Adipocyte (in vitro differentiated cells): ENCODE measurements around the gene NIN.
A peak's percentile ranks its signal among the peaks of the same experiment; 100 is the strongest.

Experiments used
- DNase-seq: peaks from one replicate; pipeline ENCODE4 v3.0.0-alpha.2; 2015; ENCODE audit warnings: low read depth
- H3K27me3 ChIP-seq: replicated peaks from 2 replicates; pipeline ENCODE4 v1.7.0; 2013; ENCODE audit warnings: mild to moderate bottlenecking, low read length, moderate library complexity; ENCODE audit not compliant: control insufficient read depth, insufficient read depth
- H3K36me3 ChIP-seq: 2 replicates; pipeline ENCODE4 v1.7.0; 2013; ENCODE audit warnings: low read length, mild to moderate bottlenecking, moderate library complexity; ENCODE audit not compliant: control insufficient read depth, insufficient read depth, severe bottlenecking
- H3K4me1 ChIP-seq: 2 replicates; pipeline ENCODE4 v1.7.0; 2013; ENCODE audit warnings: mild to moderate bottlenecking, low read length, moderate library complexity; ENCODE audit not compliant: control insufficient read depth, insufficient read depth
- H3K4me3 ChIP-seq: 2 replicates; pipeline ENCODE4 v1.7.0; 2013; ENCODE audit warnings: mild to moderate bottlenecking, low read length, moderate library complexity
- H3K9ac ChIP-seq: 2 replicates; pipeline ENCODE4 v1.7.0; 2013; ENCODE audit warnings: mild to moderate bottlenecking, low read length, moderate library complexity
- H3K9me3 ChIP-seq: 2 replicates; pipeline ENCODE4 v1.7.0; 2013; ENCODE audit warnings: mild to moderate bottlenecking, low read length, moderate library complexity; ENCODE audit not compliant: control insufficient read depth

Gene NIN

DNA sequence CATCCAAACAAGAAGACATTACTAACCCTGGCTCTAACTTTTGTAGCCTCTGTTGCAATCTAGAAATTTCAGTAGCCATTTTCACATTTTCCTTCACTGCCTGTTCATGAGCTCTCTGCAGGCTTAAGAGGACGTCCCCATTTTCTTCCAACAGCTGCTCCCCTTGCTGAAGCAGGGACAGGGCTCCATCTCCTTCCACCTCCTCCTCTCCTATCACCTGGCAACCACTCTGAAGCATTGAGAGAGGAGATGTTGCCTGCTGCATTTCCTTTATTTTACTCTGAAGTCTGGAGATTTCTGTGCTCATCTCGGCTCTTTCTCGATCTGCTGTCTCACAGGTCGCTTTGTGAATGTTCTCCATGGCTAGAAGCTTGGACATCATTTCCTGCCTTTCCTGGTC, 73.3 kb downstream of the NIN start:
- no peak overlapping the region for H3K9ac ChIP-seq
- no peaks in the 10 kb centered on the region for H3K27me3 ChIP-seq
- peaks cover 43% of the 10 kb centered on the region for H3K36me3 ChIP-seq
- peaks cover 42% of the 10 kb centered on the region for H3K4me1 ChIP-seq
- DNase-seq = no peak
- no peaks in the 10 kb centered on the region for H3K9me3 ChIP-seq
- H3K4me3 ChIP-seq = no peak overlapping the region

GRCh38 chr14:50756300-50756699, 74.7 kb downstream of the NIN start:
- DNase-seq = no peak
- Histone ChIP-seq H3K4me1 (peaks cover 35% of the 10 kb centered on the region), H3K9ac (no peak overlapping the region), H3K9me3 (no peaks in the 10 kb centered on the region), H3K27me3 (no peaks in the 10 kb centered on the region), H3K36me3 (peaks cover 47% of the 10 kb centered on the region), H3K4me3 (no peak overlapping the region)

DNA sequence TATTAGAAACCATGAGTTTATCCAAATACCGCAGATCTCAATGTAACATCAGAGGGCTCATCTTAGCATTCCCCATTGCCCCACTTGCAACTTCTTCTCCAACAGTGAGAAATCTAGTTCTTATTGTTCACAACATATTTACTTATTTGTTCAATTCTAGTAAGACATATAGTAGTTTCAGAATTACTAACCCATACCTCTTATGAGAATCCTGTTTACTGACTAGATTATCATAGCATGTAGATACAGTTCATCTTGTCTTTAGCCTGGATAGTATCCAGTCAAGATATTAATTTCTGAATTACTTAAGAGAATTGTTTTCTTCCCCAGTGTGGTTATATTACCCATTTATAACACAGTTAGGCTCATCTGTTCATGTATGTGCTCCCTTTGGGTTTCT, 80.6 kb downstream of the NIN start:
- H3K9me3 ChIP-seq = no peaks in the 10 kb centered on the region
- H3K27me3 ChIP-seq = no peaks in the 10 kb centered on the region
- H3K4me1 ChIP-seq = peaks cover 8% of the 10 kb centered on the region
- no peak overlapping the region for H3K9ac ChIP-seq
- H3K4me3 ChIP-seq = no peak overlapping the region
- no peak for DNase-seq
- H3K36me3 ChIP-seq = peaks cover 53% of the 10 kb centered on the region

- Histone ChIP-seq H3K36me3 (peaks cover 44% of the 10 kb centered on the region), H3K27me3 (no peaks in the 10 kb centered on the region)
Measured at GRCh38 chr14:50745401-50746058, 85.4 kb downstream of the NIN start.

GRCh38 chr14:50744231-50744630, 86.7 kb downstream of the NIN start:
- H3K27me3 ChIP-seq = no peaks in the 10 kb centered on the region
- H3K4me3 ChIP-seq = no peak overlapping the region
- peaks cover 16% of the 10 kb centered on the region for H3K4me1 ChIP-seq
- H3K9ac ChIP-seq = no peak overlapping the region
- H3K36me3 ChIP-seq = peaks cover 44% of the 10 kb centered on the region
- no peak for DNase-seq
- no peaks in the 10 kb centered on the region for H3K9me3 ChIP-seq

More at GRCh38 chr14:50745401-50746058, 85.4 kb downstream of the NIN start:
- Histone ChIP-seq H3K9me3 (no peaks in the 10 kb centered on the region), H3K9ac (no peak overlapping the region), H3K4me1 (peaks cover 8% of the 10 kb centered on the region), H3K4me3 (no peak overlapping the region)
- DNase-seq = no peak

DNA sequence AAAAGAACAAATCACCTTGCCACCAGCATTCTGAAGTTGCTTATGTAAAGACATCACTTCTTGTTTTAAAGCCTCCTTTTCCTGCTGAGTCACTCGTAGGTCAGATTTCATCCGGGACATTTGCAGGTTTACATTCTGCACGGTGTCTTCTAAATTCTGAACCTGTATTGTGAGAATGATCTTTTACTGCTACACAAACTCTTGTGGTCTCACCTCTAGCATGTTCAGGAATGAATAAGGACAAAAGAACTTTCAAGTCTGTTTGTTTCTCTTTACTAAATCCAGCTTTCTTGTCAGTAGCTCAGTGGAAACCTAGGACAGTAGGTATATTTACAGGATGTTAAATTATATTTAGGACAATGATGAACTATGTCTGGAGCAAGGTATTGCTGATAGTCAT, 89.4 kb downstream of the NIN start:
- H3K4me3 ChIP-seq = no peak overlapping the region
- H3K9me3 ChIP-seq = no peaks in the 10 kb centered on the region
- peaks cover 16% of the 10 kb centered on the region for H3K4me1 ChIP-seq
- no peak overlapping the region for H3K9ac ChIP-seq
- H3K27me3 ChIP-seq = no peaks in the 10 kb centered on the region
- DNase-seq = peak; percentile 55
- H3K36me3 ChIP-seq = peaks cover 48% of the 10 kb centered on the region

DNA sequence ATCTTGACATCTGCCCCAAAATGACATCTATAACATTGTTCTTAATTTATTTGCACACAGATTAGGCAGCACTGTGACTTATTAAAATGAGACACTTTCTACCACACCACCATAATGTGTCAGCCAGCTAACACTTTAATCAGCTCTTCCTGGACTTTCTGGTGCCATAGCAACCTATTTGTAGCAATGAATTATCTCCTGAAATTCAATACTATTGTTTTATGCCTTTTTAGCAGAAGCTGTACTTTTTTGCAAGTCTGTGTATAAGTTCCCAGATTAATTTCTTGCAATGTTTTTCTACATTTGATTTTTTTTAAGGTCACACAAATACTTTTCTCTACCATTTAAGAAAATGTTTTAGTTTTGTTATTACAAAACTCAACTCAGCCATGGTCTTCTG, 90.1 kb downstream of the NIN start:
- Histone ChIP-seq H3K9ac (no peak overlapping the region), H3K4me1 (peaks cover 16% of the 10 kb centered on the region), H3K36me3 (peaks cover 41% of the 10 kb centered on the region), H3K4me3 (no peak overlapping the region), H3K27me3 (no peaks in the 10 kb centered on the region), H3K9me3 (no peaks in the 10 kb centered on the region)
- DNase-seq = peak; percentile 56

DNA sequence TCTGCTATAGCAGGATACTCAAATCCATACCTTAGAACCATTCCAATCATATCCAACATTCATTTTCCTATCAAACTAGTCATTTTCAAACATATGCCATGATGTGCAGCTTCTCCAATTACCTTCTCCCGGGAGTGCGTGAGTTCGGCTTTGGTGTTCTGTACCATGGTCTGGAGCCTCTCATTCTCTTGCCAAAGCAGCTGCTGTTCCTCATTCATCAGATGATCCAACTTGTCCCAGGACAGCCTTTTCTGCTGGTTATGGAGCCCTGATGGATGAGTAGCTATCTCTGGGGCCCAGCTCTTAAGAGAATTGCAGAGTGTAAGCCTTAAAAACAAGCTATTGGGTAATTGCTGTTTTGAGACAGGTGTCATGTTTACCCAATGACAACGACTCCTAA, 91.8 kb downstream of the NIN start:
- H3K9ac ChIP-seq = no peak overlapping the region
- no peak for DNase-seq
- H3K4me1 ChIP-seq = peaks cover 16% of the 10 kb centered on the region
- no peaks in the 10 kb centered on the region for H3K27me3 ChIP-seq
- H3K36me3 ChIP-seq = peaks cover 47% of the 10 kb centered on the region
- H3K4me3 ChIP-seq = no peak overlapping the region
- no peaks in the 10 kb centered on the region for H3K9me3 ChIP-seq

GRCh38 chr14:50736932-50737419, 94.0 kb downstream of the NIN start:
- Histone ChIP-seq H3K9ac (no peak overlapping the region), H3K27me3 (no peaks in the 10 kb centered on the region), H3K4me1 (peaks cover 16% of the 10 kb centered on the region), H3K36me3 (peaks cover 37% of the 10 kb centered on the region), H3K4me3 (no peak overlapping the region), H3K9me3 (no peaks in the 10 kb centered on the region)
- no peak for DNase-seq

DNA sequence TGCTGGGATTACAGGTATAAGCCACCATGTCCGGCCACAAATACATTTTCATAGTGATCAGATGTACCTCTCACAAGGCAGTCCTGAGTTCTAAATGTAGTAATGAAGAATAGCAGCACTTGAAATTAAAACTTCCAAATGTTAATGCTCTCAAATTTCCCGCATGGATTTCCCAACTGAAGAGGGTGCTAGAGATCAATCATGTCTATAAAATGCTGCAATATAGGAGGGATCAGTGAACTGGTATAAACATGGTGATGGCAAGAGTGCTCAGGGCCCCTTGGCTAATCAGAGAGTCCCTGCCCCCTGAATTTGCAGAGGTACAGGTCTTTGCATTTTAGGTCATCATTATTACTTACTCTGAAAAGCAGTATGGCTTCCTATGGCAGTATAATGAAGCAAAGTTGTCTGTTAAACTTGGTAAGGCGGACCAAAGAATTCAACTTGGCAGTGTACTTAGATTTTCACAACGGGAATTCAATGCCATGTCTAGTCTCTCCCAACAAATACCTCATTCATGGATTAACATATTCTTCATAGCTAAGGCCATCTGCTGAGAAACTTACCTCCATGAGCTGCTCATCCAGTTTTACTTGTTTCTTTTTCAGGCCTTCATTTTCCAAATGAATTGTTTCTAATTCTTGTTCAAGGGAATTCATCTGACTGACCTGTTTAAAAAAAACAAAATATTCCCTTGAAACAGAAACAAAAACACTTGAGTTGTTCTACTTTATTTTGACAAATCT, 95.8 kb downstream of the NIN start:
- H3K4me1 ChIP-seq = peaks cover 8% of the 10 kb centered on the region
- no peak for DNase-seq
- peaks cover 38% of the 10 kb centered on the region for H3K36me3 ChIP-seq
- no peak overlapping the region for H3K4me3 ChIP-seq
- no peaks in the 10 kb centered on the region for H3K9me3 ChIP-seq
- H3K9ac ChIP-seq = no peak overlapping the region
- H3K27me3 ChIP-seq = no peaks in the 10 kb centered on the region

DNA sequence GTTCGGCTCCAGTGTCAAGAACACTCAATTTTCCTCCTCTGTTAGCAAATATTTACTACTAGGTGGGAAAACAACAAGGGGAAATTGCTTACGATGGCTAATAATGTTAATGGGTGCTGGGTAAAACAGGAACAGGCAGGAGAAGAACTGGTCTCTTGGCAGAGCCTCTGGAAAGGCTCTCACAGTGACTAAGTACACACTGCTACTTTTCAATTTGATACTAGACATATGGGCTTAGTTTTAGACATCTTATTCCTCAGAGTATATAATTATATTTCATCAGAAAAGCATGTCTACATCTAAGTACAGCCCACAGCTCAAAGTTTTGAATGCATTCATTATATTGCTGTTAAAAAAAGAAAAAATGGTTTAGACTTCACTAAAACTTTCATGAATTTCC, 97.5 kb downstream of the NIN start:
- Histone ChIP-seq H3K36me3 (peaks cover 47% of the 10 kb centered on the region), H3K27me3 (no peaks in the 10 kb centered on the region), H3K9me3 (no peaks in the 10 kb centered on the region), H3K4me3 (no peak overlapping the region), H3K9ac (no peak overlapping the region), H3K4me1 (no peaks in the 10 kb centered on the region)
- peak; percentile 33 for DNase-seq
